H1 (cell line): ENCODE results near the gene CCNT2. TPM values are rescaled to one million over a fixed set of nuclear protein-coding genes. Genes with fewer than 3 reads are reported as not detected.
"Not testable (repeated sequence)": the region's sequence is repeated elsewhere in the genome, so short reads cannot be mapped to it uniquely, and the experiment has no call there.

ENCODE experiments used
- CTCF ChIA-PET: fragments of 300-600 bp; sonication (Branson Sonifier 250); formaldehyde crosslinking; loops from one replicate; lab custom pipeline; 2021; ENCODE audit not compliant: partially characterized antibody; lab: Charles Lee
- POLR2A ChIA-PET: fragments of 300-600 bp; sonication (Branson Sonifier 250); formaldehyde crosslinking; loops from one replicate; lab custom pipeline; 2021; ENCODE audit warnings: inconsistent platforms; ENCODE audit not compliant: partially characterized antibody; lab: Charles Lee
- DNase-seq, 2 experiments: peaks; one replicate each; pipeline versions ENCODE4 v3.0.0 to v3.0.0-alpha.2; 2010 to 2022; ENCODE audit warnings: low spot score in 2 of 2, low read depth in 1 of 2, mixed read lengths in 1 of 2
- FAIRE-seq: peaks from 2 replicates; lab custom pipeline; 2011; peaks lifted over from hg19 to GRCh38; lab: Jason Lieb, UNC
- H2AFZ ChIP-seq: 2 replicates; pipeline ENCODE4 v1.8.1; 2012; ENCODE audit warnings: low read length, inconsistent platforms
- H2AK5ac ChIP-seq: 2 replicates; pipeline ENCODE4 v1.6.1; 2013; ENCODE audit warnings: low read depth, low read length
- H2BK120ac ChIP-seq: replicated peaks from 2 replicates; pipeline ENCODE3; 2013; ENCODE audit warnings: low read depth, low read length, inconsistent platforms
- H2BK12ac ChIP-seq: 2 replicates; pipeline ENCODE4 v1.6.1; 2013; ENCODE audit warnings: low read depth, low read length
- H2BK15ac ChIP-seq: 2 replicates; pipeline ENCODE4 v1.6.1; 2013; ENCODE audit warnings: low read length
- H2BK20ac ChIP-seq: 2 replicates; pipeline ENCODE4 v1.6.1; 2013; ENCODE audit warnings: low read length
- H2BK5ac ChIP-seq: 2 replicates; pipeline ENCODE4 v1.6.1; 2013; ENCODE audit warnings: low read depth, low read length
- H3K14ac ChIP-seq: 2 replicates; pipeline ENCODE4 v1.6.1; 2013; ENCODE audit warnings: inconsistent platforms; ENCODE audit not compliant: insufficient read length
- H3K18ac ChIP-seq: 2 replicates; pipeline ENCODE4 v1.6.1; 2013; ENCODE audit warnings: low read length; ENCODE audit errors: extremely low read depth
- H3K23ac ChIP-seq: 2 replicates; pipeline ENCODE4 v1.6.1; 2013; ENCODE audit warnings: inconsistent platforms; ENCODE audit not compliant: insufficient read length
- H3K23me2 ChIP-seq: 2 replicates; pipeline ENCODE4 v1.6.1; 2013; ENCODE audit warnings: low read depth, low read length
- H3K27ac ChIP-seq: 2 replicates; pipeline ENCODE4 v1.6.1; 2011; ENCODE audit warnings: low read depth, low read length, inconsistent platforms
- H3K27me3 ChIP-seq, 4 experiments: replicated peaks in 1 of 4; 1 replicate in 1 of 4; 2 replicates in 3 of 4; pipeline versions ENCODE4 v1.6.1 to v1.8.1; 2011 to 2013; ENCODE audit warnings: low read length in 3 of 4, mild to moderate bottlenecking in 3 of 4, inconsistent platforms in 2 of 4, mixed read lengths in 2 of 4, moderate library complexity in 1 of 4; ENCODE audit not compliant: control insufficient read depth in 3 of 4, insufficient read depth in 3 of 4; ENCODE audit errors: extremely low read depth in 1 of 4
- H3K36me3 ChIP-seq, 4 experiments: 2 replicates each; pipeline versions ENCODE4 v1.6.1 to v1.8.1; 2011 to 2013; ENCODE audit warnings: mild to moderate bottlenecking in 4 of 4, low read length in 3 of 4, moderate library complexity in 2 of 4, control low read depth in 1 of 4, inconsistent platforms in 1 of 4; ENCODE audit not compliant: insufficient read depth in 4 of 4, control insufficient read depth in 2 of 4
- H3K4ac ChIP-seq: replicated peaks from 2 replicates; pipeline ENCODE3; 2013; ENCODE audit warnings: low read length, low read depth, mixed read lengths, inconsistent platforms; ENCODE audit not compliant: insufficient read length
- H3K4me1 ChIP-seq, 4 experiments: replicated peaks in 1 of 4; 1 replicate in 1 of 4; 2 replicates in 3 of 4; pipeline versions ENCODE4 v1.6.1 to v1.8.1; 2011 to 2013; ENCODE audit warnings: low read length in 3 of 4, inconsistent platforms in 2 of 4, mixed read lengths in 1 of 4; ENCODE audit not compliant: insufficient read depth in 4 of 4, control insufficient read depth in 3 of 4
- H3K4me2 ChIP-seq, 2 experiments: 2 replicates each; pipeline versions ENCODE4 v1.6.1 to v1.8.1; 2011 to 2013; ENCODE audit warnings: low read depth in 2 of 2, low read length in 2 of 2, control low read depth in 1 of 2, inconsistent platforms in 1 of 2, mild to moderate bottlenecking in 1 of 2; ENCODE audit not compliant: insufficient read depth in 1 of 2
- H3K4me3 ChIP-seq, 4 experiments: fragments of 200-600, 300-600 bp in 1 of 4; sonication (generic), shearing (Covaris generic), sonication (Bioruptor Twin) in 1 of 4; 2 replicates each; pipeline versions ENCODE4 v1.5.1 to v1.8.1; 2011 to 2016; ENCODE audit warnings: low read length in 4 of 4, low read depth in 3 of 4, control low read depth in 2 of 4, inconsistent platforms in 2 of 4, mild to moderate bottlenecking in 2 of 4, mixed read lengths in 1 of 4, moderate library complexity in 1 of 4; ENCODE audit not compliant: insufficient read depth in 2 of 4; ENCODE audit errors: extremely low read depth in 1 of 4
- H3K56ac ChIP-seq: replicated peaks from 2 replicates; pipeline ENCODE3; 2013; ENCODE audit warnings: low read depth, mild to moderate bottlenecking, mixed read lengths, low read length, inconsistent platforms; ENCODE audit not compliant: insufficient read length
- H3K79me1 ChIP-seq: 2 replicates; pipeline ENCODE4 v1.6.1; 2013; ENCODE audit warnings: low read depth, low read length, control low read depth
- H3K79me2 ChIP-seq, 2 experiments: 2 replicates each; pipeline versions ENCODE4 v1.6.1 to v1.8.1; 2012 to 2013; ENCODE audit warnings: low read length in 2 of 2, mild to moderate bottlenecking in 2 of 2, inconsistent platforms in 1 of 2; ENCODE audit not compliant: insufficient read depth in 2 of 2, control insufficient read depth in 1 of 2
- H3K9ac ChIP-seq, 4 experiments: replicated peaks in 1 of 4; 1 replicate in 1 of 4; 2 replicates in 3 of 4; pipeline versions ENCODE4 v1.6.1 to v1.8.1; 2011 to 2013; ENCODE audit warnings: low read depth in 3 of 4, low read length in 3 of 4, control low read depth in 2 of 4, mild to moderate bottlenecking in 2 of 4, moderate library complexity in 2 of 4, inconsistent platforms in 1 of 4; ENCODE audit errors: extremely low read depth in 1 of 4
- H3K9me3 ChIP-seq, 2 experiments: 2 replicates each; pipeline versions ENCODE4 v1.6.1 to v1.8.1; 2012 to 2013; ENCODE audit warnings: mild to moderate bottlenecking in 2 of 2, moderate library complexity in 2 of 2, control low read depth in 1 of 2, inconsistent platforms in 1 of 2, low read depth in 1 of 2, low read length in 1 of 2, mixed read lengths in 1 of 2; ENCODE audit not compliant: insufficient read depth in 2 of 2
- H4K20me1 ChIP-seq, 2 experiments: replicated peaks in 1 of 2; 2 replicates each; pipeline versions ENCODE3 to v1.8.1; 2011 to 2013; ENCODE audit warnings: inconsistent platforms in 2 of 2, low read length in 2 of 2, mild to moderate bottlenecking in 1 of 2; ENCODE audit not compliant: insufficient read depth in 2 of 2, control insufficient read depth in 1 of 2
- H4K5ac ChIP-seq: 2 replicates; pipeline ENCODE4 v1.6.1; 2013; ENCODE audit warnings: low read length, low read depth, mixed read lengths, inconsistent platforms; ENCODE audit not compliant: insufficient read length
- H4K8ac ChIP-seq: 2 replicates; pipeline ENCODE4 v1.8.0; 2013; ENCODE audit warnings: mild to moderate bottlenecking, moderate library complexity, low read length, inconsistent platforms; ENCODE audit not compliant: insufficient read depth; ENCODE audit errors: extremely low read depth
- H4K91ac ChIP-seq: replicated peaks from 2 replicates; pipeline ENCODE3; 2013; ENCODE audit warnings: low read length, mixed read lengths, inconsistent platforms; ENCODE audit not compliant: insufficient read length
- WGBS, 2 experiments: shearing (Covaris generic) in 1 of 2; methylation state at CpG; one replicate each; pipeline versions ENCODE4 v1.1.6 to v1.1.7; 2013 to 2015; ENCODE audit warnings: low lambda C conversion rate in 2 of 2, mixed read lengths in 2 of 2, inconsistent platforms in 1 of 2, low coverage in 1 of 2, missing lambda C conversion rate in 1 of 2; ENCODE audit not compliant: insufficient replicate concordance in 2 of 2, insufficient coverage in 1 of 2, insufficient read length in 1 of 2; ENCODE audit errors: extremely low coverage in 1 of 2, missing lambda C conversion rate in 1 of 2; 5-methylcytosine and 5-hydroxymethylcytosine counted together
- polyA plus RNA-seq, 7 experiments: library from polyadenylated mRNA; depleted of rRNA in 3 of 7; stranded (reverse) in 5 of 7; unstranded in 2 of 7; fragments of >200 nt in 5 of 7; fragments of 200-250 nt in 2 of 7; gene quantifications; 1 replicate in 5 of 7; 2 replicates in 1 of 7; 4 replicates in 1 of 7; pipeline versions ENCODE4 v1.2.1 to v1.2.3, GENCODE V29; 2011 to 2013; ENCODE audit warnings: missing spikeins in 2 of 7, mixed read lengths in 2 of 7
- total RNA-seq: library from RNA; stranded (reverse); fragmentation: NEBNext Ultra II Directional; extraction: Animal tissue kit (Norgen Biotek cat#: 25700); gene quantifications from 2 replicates; pipeline ENCODE4 v1.2.1, GENCODE V29; 2021

Gene CCNT2
- total and polyA plus RNA-seq, 2 of the 8 experiments (the other 6 are each of a cell fraction or from before 2014, with no cell fraction given): 13.0 to 39.7 TPM

- H2BK15ac ChIP-seq, H2BK5ac ChIP-seq, H2AK5ac ChIP-seq, H2AFZ ChIP-seq, H2BK120ac ChIP-seq, H3K36me3 ChIP-seq, H3K23me2 ChIP-seq, H3K79me2 ChIP-seq, H4K91ac ChIP-seq, H2BK12ac ChIP-seq, H4K8ac ChIP-seq, FAIRE-seq, H3K14ac ChIP-seq, H4K20me1 ChIP-seq, H3K18ac ChIP-seq, H2BK20ac ChIP-seq, H4K5ac ChIP-seq, H3K27me3 ChIP-seq, H3K79me1 ChIP-seq, H3K23ac ChIP-seq, H3K4me3 ChIP-seq, H3K56ac ChIP-seq, H3K4ac ChIP-seq, H3K9me3 ChIP-seq, H3K4me1 ChIP-seq, DNase-seq, H3K27ac ChIP-seq, H3K9ac ChIP-seq, POLR2A ChIA-PET, H3K4me2 ChIP-seq: not testable (repeated sequence)
- CTCF ChIA-PET: interaction anchor here (0.7 to 2.8 kb wide), 3 partner anchors 12 to 447 kb away, joined by 3 to 14 read pairs (median 3); no protein-coding TSS in a partner anchor
- WGBS, 2 experiments: 98% methylated on average over 4 of the region's 5 CpGs; no CpG with 5 or more reads in 1 of the 2 experiments
These were observed 58.5 kb downstream of the CCNT2 start for GRCh38 chr2:134977104-134977503.
